SHP77 (cell line): ENCODE results near the gene COL4A1.
"Not testable (repeated sequence)": the region's sequence is repeated elsewhere in the genome, so short reads cannot be mapped to it uniquely, and the experiment has no call there.

Experiments
- DNase-seq, 2 experiments: peaks; one replicate each; lab custom pipeline; 2025; lab: John Stamatoyannopoulos, UW

Gene COL4A1

GRCh38 chr13:110323172-110323891 lies 16.4 kb upstream of the COL4A1 start:
- DNase-seq, result no peak

- no peak for DNase-seq
Measured at GRCh38 chr13:110322828-110323171, 15.8 kb upstream of the COL4A1 start.

GRCh38 chr13:110322126-110322827 lies 15.3 kb upstream of the COL4A1 start:
- no peak for DNase-seq

GRCh38 chr13:110321573-110321972 lies 14.6 kb upstream of the COL4A1 start:
- not testable (repeated sequence) for DNase-seq

GRCh38 chr13:110320645-110321044 lies 13.7 kb upstream of the COL4A1 start:
- DNase-seq, result no peak

- no peak for DNase-seq
Measured at GRCh38 chr13:110319774-110320509, 13.0 kb upstream of the COL4A1 start.

- DNase-seq, result no peak
Measured at GRCh38 chr13:110319397-110319773, 12.4 kb upstream of the COL4A1 start.

- DNase-seq, result no peak
Measured at GRCh38 chr13:110318920-110319319, 12.0 kb upstream of the COL4A1 start.

GRCh38 chr13:110317496-110318195 lies 10.7 kb upstream of the COL4A1 start:
- DNase-seq, result no peak

GRCh38 chr13:110317093-110317492 lies 10.1 kb upstream of the COL4A1 start:
- DNase-seq, result no peak

- no peak for DNase-seq
Measured at GRCh38 chr13:110316196-110316595, 9.2 kb upstream of the COL4A1 start.

- no peak for DNase-seq
Measured at GRCh38 chr13:110314516-110315245, 7.7 kb upstream of the COL4A1 start.

GRCh38 chr13:110313733-110314132 lies 6.8 kb upstream of the COL4A1 start:
- DNase-seq, result not testable (repeated sequence)

- not testable (repeated sequence) for DNase-seq
Measured at GRCh38 chr13:110313261-110313660, 6.3 kb upstream of the COL4A1 start.

- no peak for DNase-seq
Measured at GRCh38 chr13:110312339-110313031, 5.5 kb upstream of the COL4A1 start.

- DNase-seq, result no peak
Measured at GRCh38 chr13:110311443-110312338, 4.7 kb upstream of the COL4A1 start.

GRCh38 chr13:110310541-110311442 lies 3.8 kb upstream of the COL4A1 start:
- no peak for DNase-seq

GRCh38 chr13:110309661-110310524 lies 2.9 kb upstream of the COL4A1 start:
- DNase-seq, result no peak
